Activated naive CD4-positive, alpha-beta T cell treated with anti-CD3 and anti-CD28 coated beads, Interleukin-2, amount 50 U/mL, for 24 hours (primary cell): ENCODE measurements around the gene ILK.
A peak's percentile ranks its signal among the peaks of the same experiment; 100 is the strongest.

ENCODE experiments used
- H3K27ac Mint-ChIP-seq: one replicate; pipeline ENCODE4 v1.8.0; 2021; ENCODE audit warnings: mild to moderate bottlenecking, mixed read lengths
- H3K27me3 Mint-ChIP-seq: one replicate; pipeline ENCODE4 v1.8.0; 2021; ENCODE audit warnings: mixed read lengths
- H3K36me3 Mint-ChIP-seq: one replicate; pipeline ENCODE4 v1.8.0; 2021; ENCODE audit warnings: mixed read lengths
- H3K4me1 Mint-ChIP-seq: one replicate; pipeline ENCODE4 v1.8.0; 2021; ENCODE audit warnings: mixed read lengths
- H3K4me3 Mint-ChIP-seq: one replicate; pipeline ENCODE4 v1.8.0; 2021; ENCODE audit warnings: mild to moderate bottlenecking, mixed read lengths
- H3K9me3 Mint-ChIP-seq: one replicate; pipeline ENCODE4 v1.8.0; 2021; ENCODE audit warnings: mixed read lengths

The ILK gene

DNA sequence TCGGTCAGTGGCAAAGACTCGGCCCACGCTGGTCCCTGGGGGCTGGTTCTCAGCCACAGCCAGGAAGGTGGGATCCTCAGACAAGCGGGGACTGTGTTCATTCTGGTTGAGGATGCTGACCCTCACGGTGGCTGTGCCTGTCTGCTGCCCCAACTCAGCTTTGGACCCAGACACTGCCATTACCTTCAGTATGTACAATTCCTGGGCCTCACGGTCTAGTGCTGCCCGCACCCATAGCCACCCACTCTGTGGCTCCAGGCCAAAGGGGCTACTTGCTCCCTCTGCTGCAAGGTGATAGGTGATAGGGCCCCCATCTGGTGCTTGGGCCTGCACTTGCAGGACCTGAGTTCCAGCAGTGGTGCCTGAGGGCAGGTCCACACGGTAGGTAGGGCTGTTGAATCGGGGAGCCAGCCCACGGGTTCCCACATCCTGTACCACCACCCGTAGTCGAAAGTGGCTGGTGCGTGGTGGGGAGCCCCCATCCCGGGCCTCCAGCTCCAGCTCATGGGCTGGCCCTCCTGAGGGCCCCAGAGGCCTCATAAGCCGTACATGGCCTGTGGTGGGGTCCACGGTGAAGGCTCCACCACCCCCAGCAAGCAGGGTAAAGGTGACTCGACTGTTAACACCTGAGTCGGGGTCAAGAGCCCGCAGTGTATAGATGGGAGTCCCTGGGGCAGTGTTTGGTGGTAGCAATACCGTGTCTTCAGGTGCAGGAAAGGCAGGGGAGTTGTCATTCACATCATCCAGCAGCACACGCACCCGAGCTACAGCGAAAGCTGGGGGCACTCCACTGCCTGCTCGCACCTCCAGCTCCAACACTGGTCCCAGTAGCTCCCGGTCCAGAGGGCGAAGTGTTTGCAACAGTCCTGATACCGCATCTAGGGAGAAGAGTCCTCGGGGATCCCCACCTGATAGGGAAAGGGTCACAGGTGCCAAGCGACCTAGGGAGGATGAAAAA lies 28.8 kb downstream of the ILK start:
- Mint-ChIP-seq H3K36me3 (peaks cover 4% of the 10 kb centered on the region), H3K4me1 (peaks cover 11% of the 10 kb centered on the region), H3K9me3 (no peaks in the 10 kb centered on the region), H3K27me3 (no peaks in the 10 kb centered on the region), H3K4me3 (no peak overlapping the region), H3K27ac (no peak overlapping the region)

DNA sequence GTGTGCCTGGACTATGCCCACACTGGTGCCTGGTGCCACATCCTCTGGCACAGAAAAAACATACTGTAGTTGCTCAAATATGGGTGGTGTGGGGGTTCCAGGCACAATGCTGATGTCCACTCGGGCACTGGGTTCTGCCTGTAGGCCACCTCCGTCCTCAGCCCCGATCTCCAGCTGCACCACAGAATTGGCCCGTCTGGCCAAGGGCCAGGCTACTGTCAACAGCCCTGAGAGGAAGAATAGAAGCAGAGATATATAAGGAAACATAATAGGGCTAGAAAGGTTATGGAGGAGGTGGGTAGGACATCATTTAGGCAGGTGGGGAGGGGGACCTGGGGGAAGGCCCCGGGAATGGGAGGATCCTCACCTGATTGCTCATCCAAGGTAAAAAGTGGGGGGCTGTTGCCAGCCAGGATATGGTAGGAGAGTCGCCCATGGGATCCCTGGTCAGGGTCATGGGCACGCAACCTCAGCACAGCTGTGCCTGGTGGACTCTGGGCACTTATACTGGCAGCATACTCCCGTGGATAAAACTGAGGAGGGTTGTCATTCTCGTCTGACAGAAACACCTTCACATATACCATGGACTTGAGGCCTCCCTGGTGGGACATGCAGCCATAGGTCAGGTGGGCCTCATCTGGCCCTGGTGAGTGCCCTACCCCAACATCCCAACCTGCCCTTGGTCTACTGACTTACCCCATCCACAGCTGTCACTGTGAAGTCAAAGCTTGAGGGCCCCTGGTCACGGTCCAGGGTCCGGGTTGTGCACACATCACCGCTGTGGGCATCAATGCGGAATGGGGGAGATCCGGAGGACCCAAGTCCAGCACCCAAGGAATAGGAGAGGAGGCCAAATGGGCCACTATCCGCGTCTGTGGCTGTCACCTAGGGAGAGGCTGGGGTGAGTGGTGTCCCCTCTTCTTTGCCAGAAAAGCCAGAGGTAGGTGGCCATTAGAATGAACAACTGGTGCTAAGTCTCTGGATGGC lies 30.1 kb downstream of the ILK start:
- Mint-ChIP-seq H3K27me3 (no peaks in the 10 kb centered on the region), H3K27ac (no peak overlapping the region), H3K4me3 (no peak overlapping the region), H3K4me1 (no peaks in the 10 kb centered on the region), H3K9me3 (no peaks in the 10 kb centered on the region), H3K36me3 (peaks cover 4% of the 10 kb centered on the region)

DNA sequence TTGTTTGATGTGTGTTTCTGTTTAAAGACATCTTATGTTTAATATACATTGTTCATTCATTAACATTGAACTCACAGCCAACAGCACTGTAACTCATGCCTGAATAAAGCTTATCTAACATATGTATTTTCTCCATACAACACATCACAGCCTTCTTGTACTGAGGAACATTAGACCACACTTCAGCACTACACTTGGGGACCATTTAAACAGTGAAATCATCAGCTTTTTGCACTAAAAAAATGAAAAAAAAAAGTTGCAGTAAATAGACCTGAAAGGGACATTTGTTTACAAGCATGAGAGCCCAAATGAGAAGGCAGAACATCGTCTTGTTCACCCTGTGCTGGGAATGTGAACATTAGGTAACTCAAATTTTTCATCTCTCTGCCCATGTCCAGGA lies 31.0 kb downstream of the ILK start:
- Mint-ChIP-seq H3K4me3 (no peak overlapping the region), H3K4me1 (no peaks in the 10 kb centered on the region), H3K27me3 (no peaks in the 10 kb centered on the region), H3K9me3 (no peaks in the 10 kb centered on the region), H3K36me3 (peaks cover 4% of the 10 kb centered on the region), H3K27ac (no peak overlapping the region)

DNA sequence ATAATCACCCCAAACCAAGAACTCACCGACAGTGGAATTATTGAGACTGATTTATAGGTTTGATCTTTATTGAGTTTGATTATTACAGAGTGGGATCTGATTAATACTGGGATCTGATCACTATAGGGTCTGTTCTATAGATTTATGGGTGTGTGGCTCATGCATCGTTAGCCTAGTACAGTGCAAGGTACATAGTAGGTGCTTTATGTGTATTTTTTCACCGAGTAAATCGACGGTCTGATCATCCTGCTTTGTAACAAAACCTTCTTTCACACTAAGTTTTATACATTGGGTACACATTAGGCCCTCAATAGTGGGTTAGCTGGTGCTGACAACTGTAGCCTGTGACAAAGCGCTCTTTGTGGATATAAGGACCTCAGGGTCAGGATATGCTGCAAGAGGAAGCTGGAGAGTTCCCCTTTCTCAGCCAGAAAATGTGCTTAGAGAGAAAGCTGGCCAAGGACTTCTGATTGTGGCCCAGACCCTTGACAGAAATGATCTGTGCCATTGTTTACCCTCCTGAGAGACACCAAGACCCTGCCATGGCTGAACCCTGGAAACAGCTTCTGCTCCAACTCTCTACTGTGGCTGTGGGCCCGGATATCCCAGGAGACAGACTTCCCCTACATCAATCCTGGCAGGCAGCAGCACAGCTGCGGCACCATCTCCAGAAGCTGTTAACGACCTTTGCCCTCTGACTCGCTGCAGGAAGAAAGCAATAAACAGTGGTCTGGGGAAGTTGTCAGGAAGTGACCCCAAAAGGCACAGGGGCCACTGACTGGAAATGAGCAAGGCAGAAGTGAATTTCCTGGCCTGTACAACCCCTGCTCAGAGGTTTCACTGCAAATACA lies 31.7 kb downstream of the ILK start:
- Mint-ChIP-seq H3K4me3 (no peak overlapping the region), H3K9me3 (no peaks in the 10 kb centered on the region), H3K27ac (no peak overlapping the region), H3K27me3 (no peaks in the 10 kb centered on the region), H3K36me3 (peaks cover 4% of the 10 kb centered on the region), H3K4me1 (no peaks in the 10 kb centered on the region)

DNA sequence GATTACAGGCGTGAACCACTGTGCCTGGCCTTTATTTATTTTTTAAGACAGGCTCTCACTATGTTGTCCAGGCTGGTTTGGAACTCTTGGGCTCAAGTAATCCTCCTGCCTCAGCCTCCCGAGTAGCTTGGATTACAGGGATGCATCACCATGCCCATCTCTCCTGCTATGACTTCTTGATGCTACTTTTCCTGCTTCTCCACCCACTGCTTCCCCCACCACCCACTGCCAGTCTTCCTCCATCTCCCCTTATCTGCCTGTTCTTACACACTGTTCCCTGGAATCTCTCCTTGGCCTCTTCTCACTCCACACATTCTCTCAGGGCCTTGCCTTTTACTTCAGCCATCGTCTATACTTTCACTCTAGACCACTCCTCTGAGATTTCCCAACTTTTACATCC lies 32.9 kb downstream of the ILK start:
- Mint-ChIP-seq H3K27ac (no peak overlapping the region), H3K4me1 (no peaks in the 10 kb centered on the region), H3K27me3 (no peaks in the 10 kb centered on the region), H3K4me3 (no peak overlapping the region), H3K36me3 (peaks cover 2% of the 10 kb centered on the region), H3K9me3 (no peaks in the 10 kb centered on the region)

DNA sequence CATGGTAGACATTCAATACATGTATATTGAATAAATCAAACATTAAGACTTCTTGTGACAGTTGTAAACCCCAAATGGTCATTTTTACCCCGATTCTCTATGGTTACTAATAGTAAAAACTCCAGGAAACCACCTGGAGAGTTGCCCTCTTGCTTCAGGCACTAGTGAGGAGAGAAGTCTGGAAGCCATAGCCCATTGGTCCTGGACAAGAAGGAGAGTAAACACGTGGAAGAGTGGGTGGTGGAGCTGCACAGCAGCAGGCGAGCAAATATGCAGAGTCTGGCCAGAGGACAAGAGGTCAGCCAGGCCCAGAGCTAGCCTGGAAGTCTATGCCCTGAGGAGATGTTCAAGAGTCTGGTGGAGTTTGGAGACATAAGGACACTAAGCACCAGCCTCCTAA lies 34.3 kb downstream of the ILK start:
- no peak overlapping the region for H3K27ac Mint-ChIP-seq
- H3K27me3 Mint-ChIP-seq, result no peaks in the 10 kb centered on the region
- no peaks in the 10 kb centered on the region for H3K36me3 Mint-ChIP-seq
- no peaks in the 10 kb centered on the region for H3K4me1 Mint-ChIP-seq
- H3K9me3 Mint-ChIP-seq, result no peaks in the 10 kb centered on the region
- no peak overlapping the region for H3K4me3 Mint-ChIP-seq

DNA sequence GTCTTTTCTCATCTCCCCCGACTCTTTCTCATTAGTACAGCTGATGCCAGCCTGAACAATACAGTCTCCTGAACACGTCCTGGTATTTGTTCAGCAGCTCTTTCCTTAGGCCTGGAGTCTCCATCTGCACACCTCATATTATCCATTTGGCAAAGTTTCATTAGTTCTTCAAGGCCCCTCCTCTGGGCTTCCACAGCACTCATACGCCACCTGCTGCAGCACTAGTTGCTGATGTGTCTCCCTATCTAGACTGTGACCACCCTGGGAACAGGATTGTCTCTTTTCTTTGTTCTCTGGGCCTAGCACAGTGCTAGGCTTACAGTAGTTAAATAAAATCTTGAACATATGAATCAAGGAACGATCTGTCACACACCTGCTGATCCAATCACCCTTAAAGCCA lies 34.9 kb downstream of the ILK start:
- no peak overlapping the region for H3K4me3 Mint-ChIP-seq
- no peaks in the 10 kb centered on the region for H3K27me3 Mint-ChIP-seq

DNA sequence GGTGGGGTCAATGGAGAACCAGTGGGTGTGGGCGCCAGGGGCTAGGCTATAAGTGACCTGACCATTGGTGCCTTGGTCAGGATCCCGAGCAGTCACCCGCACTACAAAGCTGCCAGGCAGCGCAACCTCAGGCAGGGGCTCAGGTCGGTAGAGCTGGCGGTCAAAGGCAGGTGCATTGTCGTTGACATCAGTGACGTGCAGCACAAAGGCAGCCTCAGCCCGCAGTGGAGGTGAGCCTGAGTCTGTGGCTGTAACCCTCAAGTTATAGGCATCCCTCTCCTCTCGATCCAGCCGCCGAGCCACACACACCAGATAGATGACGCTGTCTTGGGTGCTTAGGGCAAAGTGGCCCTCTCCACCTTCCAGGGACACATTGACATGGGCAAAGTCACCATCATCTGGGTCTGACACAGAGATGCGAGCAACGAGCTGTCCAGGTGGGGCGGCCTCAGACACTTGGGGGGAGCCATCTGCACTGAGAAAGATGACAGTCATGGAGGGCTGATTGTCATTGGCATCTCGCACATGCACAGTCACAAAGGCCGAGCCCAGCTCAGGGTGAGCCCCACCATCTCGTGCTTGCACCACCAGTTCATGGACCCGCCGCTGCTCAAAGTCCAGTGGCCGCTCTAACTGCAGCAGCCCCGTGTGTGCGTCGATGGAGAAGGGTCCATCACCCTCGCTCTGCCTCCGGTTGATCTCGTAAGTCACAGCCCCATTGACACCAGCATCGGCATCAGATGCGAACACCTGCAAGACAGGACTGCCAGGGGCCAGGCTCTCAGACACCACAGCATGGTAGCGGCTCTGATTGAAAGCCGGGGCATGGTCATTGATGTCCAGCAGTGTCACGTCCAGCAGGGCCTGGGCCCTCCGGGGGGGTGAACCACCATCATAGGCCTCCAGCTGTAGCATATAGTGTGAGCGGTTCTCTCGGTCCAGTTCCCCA lies 36.7 kb downstream of the ILK start:
- H3K4me1 Mint-ChIP-seq, result no peaks in the 10 kb centered on the region
- H3K27ac Mint-ChIP-seq, result no peak overlapping the region
- H3K4me3 Mint-ChIP-seq, result no peak overlapping the region
- no peaks in the 10 kb centered on the region for H3K36me3 Mint-ChIP-seq
- H3K9me3 Mint-ChIP-seq, result no peaks in the 10 kb centered on the region
- H3K27me3 Mint-ChIP-seq, result no peaks in the 10 kb centered on the region

More for the DNA sequence above, 34.9 kb downstream of the ILK start:
- no peak overlapping the region for H3K27ac Mint-ChIP-seq
- H3K9me3 Mint-ChIP-seq, result no peaks in the 10 kb centered on the region
- H3K4me1 Mint-ChIP-seq, result no peaks in the 10 kb centered on the region
- H3K36me3 Mint-ChIP-seq, result no peaks in the 10 kb centered on the region

DNA sequence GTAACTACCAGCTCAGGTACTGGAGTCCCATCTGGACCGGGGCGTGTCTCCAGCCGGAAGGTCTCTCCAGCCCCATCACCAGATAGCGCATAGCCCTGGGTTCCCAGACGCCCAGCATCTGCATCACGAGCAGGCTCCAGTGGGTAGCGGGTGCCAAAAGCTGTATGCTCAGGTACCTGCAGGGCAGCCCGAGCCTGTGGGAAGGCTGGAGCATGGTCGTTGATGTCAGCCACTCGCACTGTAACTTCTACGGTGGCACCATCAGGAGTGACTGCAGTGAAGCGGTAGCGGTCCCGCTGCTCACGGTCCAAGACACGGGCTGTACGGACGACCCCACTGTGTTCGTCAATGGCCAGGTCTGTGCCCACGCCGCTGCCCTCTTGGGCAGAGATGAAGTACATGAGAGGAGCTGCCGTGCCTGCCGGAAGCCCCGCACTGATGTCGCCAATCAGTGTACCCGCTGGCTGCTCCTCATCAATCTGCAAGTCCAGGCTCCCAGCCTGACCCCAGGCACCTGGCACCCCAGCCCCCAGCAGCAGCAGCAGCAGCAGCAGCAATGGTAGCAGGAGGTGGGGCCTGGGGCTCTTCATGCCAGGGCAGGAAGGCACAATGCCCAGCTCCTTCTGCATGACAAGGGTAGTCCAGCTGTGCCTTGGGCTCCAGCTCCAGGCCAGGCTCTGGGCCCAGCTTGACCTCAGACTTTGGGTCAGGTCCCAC lies 37.6 kb downstream of the ILK start:
- Mint-ChIP-seq H3K27me3 (no peaks in the 10 kb centered on the region), H3K4me1 (no peaks in the 10 kb centered on the region), H3K36me3 (no peaks in the 10 kb centered on the region), H3K9me3 (no peaks in the 10 kb centered on the region), H3K27ac (no peak overlapping the region), H3K4me3 (no peak overlapping the region)

DNA sequence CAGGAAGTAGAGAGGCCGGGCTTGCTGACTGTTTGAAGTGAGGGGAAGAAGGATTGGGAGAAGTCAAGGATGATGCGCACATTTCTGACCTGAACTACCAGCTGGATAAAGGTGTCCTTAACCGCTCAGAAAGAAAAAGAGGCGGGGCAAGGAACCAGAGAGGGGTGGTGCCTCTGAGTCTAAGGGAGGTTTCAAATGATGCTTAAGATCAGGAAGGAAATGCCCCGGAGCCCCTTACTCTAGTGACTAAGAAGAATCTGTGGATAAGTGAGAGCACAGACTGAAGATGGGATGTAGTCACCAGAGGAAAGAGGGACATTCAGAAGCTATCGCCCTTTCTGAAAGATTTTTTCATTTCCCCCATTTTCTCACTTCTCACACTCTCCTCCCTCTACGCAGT lies 39.4 kb downstream of the ILK start:
- no peaks in the 10 kb centered on the region for H3K9me3 Mint-ChIP-seq
- H3K27ac Mint-ChIP-seq, result no peak overlapping the region
- H3K4me3 Mint-ChIP-seq, result no peak overlapping the region
- no peaks in the 10 kb centered on the region for H3K27me3 Mint-ChIP-seq
- no peaks in the 10 kb centered on the region for H3K36me3 Mint-ChIP-seq
- H3K4me1 Mint-ChIP-seq, result no peaks in the 10 kb centered on the region

DNA sequence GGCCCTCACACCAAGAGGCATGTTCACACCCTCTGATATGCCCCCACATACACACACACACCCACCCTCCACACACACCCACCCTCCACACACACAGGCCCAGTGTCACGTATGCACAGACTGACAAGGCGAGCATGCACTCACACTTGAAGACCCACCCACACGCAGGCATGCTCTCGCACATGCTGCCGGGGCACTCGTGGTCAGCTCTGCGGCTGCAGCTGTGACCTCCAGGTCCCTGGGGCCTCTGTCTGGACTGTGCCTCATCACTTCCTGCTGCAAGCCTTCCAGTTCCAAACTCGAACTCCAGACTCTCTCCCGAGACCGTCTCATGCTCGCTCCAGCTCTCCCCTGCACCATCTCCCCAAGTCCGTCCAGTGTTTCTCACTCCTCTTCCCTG lies 42.5 kb downstream of the ILK start:
- H3K27me3 Mint-ChIP-seq, result no peaks in the 10 kb centered on the region
- peak overlapping the region; percentile 47 for H3K4me3 Mint-ChIP-seq
- no peaks in the 10 kb centered on the region for H3K9me3 Mint-ChIP-seq
- no peaks in the 10 kb centered on the region for H3K36me3 Mint-ChIP-seq
- no peaks in the 10 kb centered on the region for H3K4me1 Mint-ChIP-seq
- no peak overlapping the region for H3K27ac Mint-ChIP-seq

DNA sequence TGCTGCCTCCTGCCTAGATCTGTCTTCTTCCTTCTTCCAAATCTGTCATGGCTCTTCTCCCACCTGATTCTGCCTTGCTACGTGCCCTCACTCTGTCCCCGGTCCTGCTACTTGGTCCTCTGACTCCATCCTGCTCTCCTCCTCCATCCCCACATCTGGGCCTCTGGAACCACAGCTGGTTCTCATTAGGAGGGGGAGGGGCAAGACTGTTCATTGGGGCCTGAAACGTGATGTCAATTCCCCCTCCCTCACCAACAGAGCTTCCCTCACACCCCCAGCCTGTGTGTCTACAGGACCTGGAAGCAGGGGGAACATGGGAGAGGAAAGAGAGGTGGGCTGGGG lies 43.0 kb downstream of the ILK start:
- Mint-ChIP-seq H3K27me3 (no peaks in the 10 kb centered on the region), H3K4me3 (no peak overlapping the region), H3K36me3 (no peaks in the 10 kb centered on the region), H3K4me1 (no peaks in the 10 kb centered on the region), H3K27ac (no peak overlapping the region), H3K9me3 (no peaks in the 10 kb centered on the region)

DNA sequence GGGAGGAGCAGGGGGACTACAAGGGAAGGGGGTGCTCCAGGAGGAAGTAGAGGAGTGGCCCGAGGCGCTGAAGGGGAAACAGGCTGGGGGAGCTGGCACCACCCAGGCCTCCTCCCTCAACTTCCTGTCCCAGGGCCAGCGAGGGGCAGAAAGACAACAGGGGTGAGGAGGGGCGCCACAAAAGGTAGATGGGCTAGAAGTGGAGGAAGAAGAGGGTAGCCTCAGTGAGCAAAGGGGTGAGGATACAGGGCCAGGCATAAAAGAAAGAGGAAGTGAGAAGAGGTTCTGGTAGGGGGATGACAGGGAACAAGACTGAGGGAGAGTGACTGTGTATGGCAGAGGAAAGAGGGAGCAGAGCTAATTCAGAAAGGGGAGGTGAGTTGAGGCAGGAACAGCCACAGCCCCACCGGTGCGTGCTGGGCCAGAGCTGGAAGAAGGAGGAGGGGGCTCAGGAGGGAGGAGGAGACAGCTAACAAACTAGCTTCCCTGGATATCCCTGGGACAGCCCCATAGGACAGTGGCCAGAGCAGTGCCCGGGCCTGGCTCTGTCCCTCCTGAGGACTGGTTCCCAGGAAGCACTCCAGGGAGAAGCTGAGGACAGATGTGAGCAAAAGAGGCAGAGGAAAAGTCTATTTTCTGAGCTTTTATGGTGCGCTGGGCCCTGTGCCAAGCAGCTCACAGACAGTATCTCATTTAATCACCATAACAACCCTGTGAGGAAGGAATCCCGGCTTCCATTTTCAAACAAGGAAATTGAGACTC lies 43.5 kb downstream of the ILK start:
- H3K27me3 Mint-ChIP-seq, result no peaks in the 10 kb centered on the region

More for the DNA sequence above, 43.5 kb downstream of the ILK start:
- Mint-ChIP-seq H3K36me3 (no peaks in the 10 kb centered on the region), H3K4me1 (no peaks in the 10 kb centered on the region), H3K4me3 (no peak overlapping the region), H3K9me3 (no peaks in the 10 kb centered on the region), H3K27ac (no peak overlapping the region)
